ENCODE measurements around the gene PIK3C2B.

PIK3C2B gene, protein sequence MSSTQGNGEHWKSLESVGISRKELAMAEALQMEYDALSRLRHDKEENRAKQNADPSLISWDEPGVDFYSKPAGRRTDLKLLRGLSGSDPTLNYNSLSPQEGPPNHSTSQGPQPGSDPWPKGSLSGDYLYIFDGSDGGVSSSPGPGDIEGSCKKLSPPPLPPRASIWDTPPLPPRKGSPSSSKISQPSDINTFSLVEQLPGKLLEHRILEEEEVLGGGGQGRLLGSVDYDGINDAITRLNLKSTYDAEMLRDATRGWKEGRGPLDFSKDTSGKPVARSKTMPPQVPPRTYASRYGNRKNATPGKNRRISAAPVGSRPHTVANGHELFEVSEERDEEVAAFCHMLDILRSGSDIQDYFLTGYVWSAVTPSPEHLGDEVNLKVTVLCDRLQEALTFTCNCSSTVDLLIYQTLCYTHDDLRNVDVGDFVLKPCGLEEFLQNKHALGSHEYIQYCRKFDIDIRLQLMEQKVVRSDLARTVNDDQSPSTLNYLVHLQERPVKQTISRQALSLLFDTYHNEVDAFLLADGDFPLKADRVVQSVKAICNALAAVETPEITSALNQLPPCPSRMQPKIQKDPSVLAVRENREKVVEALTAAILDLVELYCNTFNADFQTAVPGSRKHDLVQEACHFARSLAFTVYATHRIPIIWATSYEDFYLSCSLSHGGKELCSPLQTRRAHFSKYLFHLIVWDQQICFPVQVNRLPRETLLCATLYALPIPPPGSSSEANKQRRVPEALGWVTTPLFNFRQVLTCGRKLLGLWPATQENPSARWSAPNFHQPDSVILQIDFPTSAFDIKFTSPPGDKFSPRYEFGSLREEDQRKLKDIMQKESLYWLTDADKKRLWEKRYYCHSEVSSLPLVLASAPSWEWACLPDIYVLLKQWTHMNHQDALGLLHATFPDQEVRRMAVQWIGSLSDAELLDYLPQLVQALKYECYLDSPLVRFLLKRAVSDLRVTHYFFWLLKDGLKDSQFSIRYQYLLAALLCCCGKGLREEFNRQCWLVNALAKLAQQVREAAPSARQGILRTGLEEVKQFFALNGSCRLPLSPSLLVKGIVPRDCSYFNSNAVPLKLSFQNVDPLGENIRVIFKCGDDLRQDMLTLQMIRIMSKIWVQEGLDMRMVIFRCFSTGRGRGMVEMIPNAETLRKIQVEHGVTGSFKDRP (N-terminal part only)

DNA sequence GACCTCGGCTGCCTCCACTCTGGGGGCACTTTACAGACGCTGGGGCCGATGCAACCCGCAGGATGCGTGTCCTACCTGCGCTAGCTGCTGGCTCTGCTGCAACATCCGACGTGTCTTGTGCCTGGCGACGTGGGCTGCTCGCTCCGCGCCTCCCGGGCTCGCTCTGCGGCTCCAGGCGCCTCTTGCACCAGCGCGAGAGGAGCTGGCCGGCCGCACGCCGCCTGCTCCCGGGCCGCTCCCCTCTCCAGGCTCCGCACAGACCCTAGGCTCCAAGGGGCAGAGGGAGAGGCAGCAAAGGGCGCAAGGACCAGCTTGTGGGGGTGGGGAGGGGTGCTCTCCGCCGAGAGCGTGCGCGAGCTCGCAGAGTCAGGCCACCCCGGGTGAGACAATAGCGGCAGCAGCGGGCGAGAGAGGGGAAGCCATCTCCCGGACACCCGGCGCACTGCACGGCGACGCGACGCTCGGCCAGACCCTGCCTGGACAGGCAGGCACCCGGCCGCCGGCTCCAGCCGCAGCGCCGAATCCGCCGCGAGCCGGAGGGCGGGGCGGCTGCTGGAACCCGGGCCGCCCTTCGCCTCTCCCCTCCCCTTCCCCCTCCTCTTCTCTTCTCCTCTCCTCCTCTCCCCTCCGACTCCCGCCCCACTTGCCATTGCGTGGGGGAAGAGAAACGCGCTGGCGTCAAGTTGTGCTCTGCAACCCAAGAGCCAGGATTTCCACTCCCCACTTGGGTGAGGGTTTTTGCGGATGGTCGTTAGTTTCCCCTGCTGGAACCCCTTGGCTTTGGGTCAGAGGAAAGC, at the start of gene PIK3C2B:
TSS of gene PIK3C2B (minus strand) at position 525 of the 797 bp plus-strand sequence. CDS start 25,003 bp downstream, outside the sequence.
- ChIA-PET CTCF (interaction anchor here (0.7 to 3.3 kb wide), 7 partner anchors 9 to 331 kb away, joined by 3 to 23 read pairs (median 7); no protein-coding TSS in a partner anchor), POLR2A (interaction anchor here (1.0 to 3.0 kb wide), 9 partner anchors 12 to 85 kb away, joined by 3 to 30 read pairs (median 4); partner anchors contain the start of gene MDM4)
- TF ChIP-seq L3MBTL2 (conservative IDR thresholded peaks at IDR 0.05) (0 out of 2 replicates have a peak, but pooled peaks have one; percentile 41), FOXA1 (IDR thresholded peaks at IDR 0.05) (no peak), ELF4 (IDR thresholded peaks at IDR 0.05) (no peak), SUZ12 (IDR thresholded peaks at IDR 0.05) (no peak), BHLHE40 (IDR thresholded peaks at IDR 0.05; ENCODE audit: borderline replicate concordance) (no peak)
- peak; percentile 92 for DNase-seq (ENCODE audit: extremely low spot score)

DNA sequence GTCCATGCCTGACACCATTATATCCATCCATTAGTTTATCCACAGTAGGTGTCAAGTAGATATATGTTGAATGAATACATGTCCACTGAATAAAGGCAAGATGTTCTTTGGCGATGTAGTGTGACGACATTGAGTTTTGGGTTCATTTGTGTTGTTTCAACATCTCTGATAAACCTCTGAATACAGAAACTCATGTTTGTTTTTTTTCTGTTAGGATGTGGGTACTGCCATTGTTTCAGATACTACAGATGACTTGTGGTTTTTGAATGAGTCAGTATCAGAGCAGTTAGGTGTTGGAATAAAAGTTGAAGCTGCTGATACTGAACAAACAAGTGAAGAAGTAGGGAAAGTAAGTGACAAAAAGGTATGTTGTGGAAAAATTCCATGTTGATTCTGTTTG, 49.7 kb upstream of the PIK3C2B start:
- no peak for TF ChIP-seq ARNT (IDR thresholded peaks at IDR 0.05)
- no peak for TF ChIP-seq FOXK2 (IDR thresholded peaks at IDR 0.05)
- TF ChIP-seq CTBP1 (IDR thresholded peaks at IDR 0.05; ENCODE audit: borderline replicate concordance): no peak
- TF ChIP-seq BHLHE40 (IDR thresholded peaks at IDR 0.05; ENCODE audit: borderline replicate concordance): no peak
- no peak for TF ChIP-seq L3MBTL2 (conservative IDR thresholded peaks at IDR 0.05)
- no peak for TF ChIP-seq FOXM1 (IDR thresholded peaks at IDR 0.05; ENCODE audit: borderline replicate concordance)
- TF ChIP-seq FOXA1 (IDR thresholded peaks at IDR 0.05): no peak
- TF ChIP-seq, protein P1, sequence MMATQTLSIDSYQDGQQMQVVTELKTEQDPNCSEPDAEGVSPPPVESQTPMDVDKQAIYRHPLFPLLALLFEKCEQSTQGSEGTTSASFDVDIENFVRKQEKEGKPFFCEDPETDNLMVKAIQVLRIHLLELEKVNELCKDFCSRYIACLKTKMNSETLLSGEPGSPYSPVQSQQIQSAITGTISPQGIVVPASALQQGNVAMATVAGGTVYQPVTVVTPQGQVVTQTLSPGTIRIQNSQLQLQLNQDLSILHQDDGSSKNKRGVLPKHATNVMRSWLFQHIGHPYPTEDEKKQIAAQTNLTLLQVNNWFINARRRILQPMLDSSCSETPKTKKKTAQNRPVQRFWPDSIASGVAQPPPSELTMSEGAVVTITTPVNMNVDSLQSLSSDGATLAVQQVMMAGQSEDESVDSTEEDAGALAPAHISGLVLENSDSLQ (IDR thresholded peaks at IDR 0.05): no peak
- TF ChIP-seq LEF1 (IDR thresholded peaks at IDR 0.05; ENCODE audit: borderline replicate concordance): no peak
- no peak for TF ChIP-seq ZNF384 (IDR thresholded peaks at IDR 0.05)
- no peak for TF ChIP-seq HDGF (IDR thresholded peaks at IDR 0.05; ENCODE audit: borderline replicate concordance)
- no peak for TF ChIP-seq NFRKB (IDR thresholded peaks at IDR 0.05)
- no peak for TF ChIP-seq SUZ12 (IDR thresholded peaks at IDR 0.05)
- TF ChIP-seq TARDBP (IDR thresholded peaks at IDR 0.05): no peak
- TF ChIP-seq SP1 (IDR thresholded peaks at IDR 0.05): no peak
- no peak for TF ChIP-seq ELF4 (IDR thresholded peaks at IDR 0.05)
- no peak for DNase-seq (ENCODE audit: extremely low spot score)
- ChIA-PET POLR2A (no interaction called here), CTCF (no interaction called here)

DNA sequence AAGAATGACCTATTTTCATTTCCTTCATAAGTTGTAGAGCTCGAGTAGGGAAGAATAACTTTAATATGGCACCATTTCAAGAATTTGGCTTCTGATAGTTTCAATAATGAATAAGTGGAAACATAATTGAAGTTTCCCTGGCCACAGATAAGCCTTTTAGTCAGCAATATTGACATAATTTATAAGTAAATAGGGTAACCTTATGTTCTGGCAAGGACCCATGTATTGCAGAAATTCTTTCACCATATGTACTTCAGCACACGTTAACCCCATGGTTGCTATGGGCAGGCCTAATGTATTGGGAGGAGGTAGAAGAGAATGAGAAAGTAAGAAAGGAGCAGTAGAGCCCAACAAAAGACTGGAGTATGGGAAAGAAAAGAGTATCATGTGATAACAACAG, 47.0 kb upstream of the PIK3C2B start:
- ChIA-PET CTCF (interaction anchor here (0.5 kb wide), 1 partner anchor 1626 kb away, joined by 3 read pairs; no protein-coding TSS in a partner anchor), POLR2A (interaction anchor here (1.6 kb wide), 1 partner anchor 26 kb away, joined by 3 read pairs; the partner anchor contains the start of gene MDM4)
- TF ChIP-seq NFRKB (IDR thresholded peaks at IDR 0.05): no peak
- no peak for TF ChIP-seq FOXM1 (IDR thresholded peaks at IDR 0.05; ENCODE audit: borderline replicate concordance)
- no peak for DNase-seq (ENCODE audit: extremely low spot score)

DNA sequence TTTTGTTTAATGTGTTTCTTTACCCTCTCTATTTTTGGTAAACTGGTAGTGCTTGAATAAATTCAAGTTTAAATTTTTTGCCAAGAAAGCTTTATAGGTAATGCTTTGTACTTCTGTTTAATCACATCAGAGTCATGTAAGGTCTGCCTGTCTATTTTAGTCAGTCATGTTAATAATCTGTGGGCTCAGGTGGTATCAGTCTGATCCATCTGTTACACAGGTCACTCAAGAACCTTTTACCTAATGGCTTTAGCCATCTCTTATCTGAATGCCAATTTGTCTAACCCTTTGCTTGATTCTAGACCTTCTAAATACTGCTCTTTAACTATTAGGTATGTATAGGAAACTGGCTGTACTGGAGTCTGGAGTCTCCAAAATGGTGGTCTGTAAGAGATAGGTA, 38.2 kb upstream of the PIK3C2B start:
- TF ChIP-seq NFRKB (IDR thresholded peaks at IDR 0.05) (no peak), FOXM1 (IDR thresholded peaks at IDR 0.05; ENCODE audit: borderline replicate concordance) (no peak), ELF4 (IDR thresholded peaks at IDR 0.05) (no peak), SP1 (IDR thresholded peaks at IDR 0.05) (no peak), L3MBTL2 (conservative IDR thresholded peaks at IDR 0.05) (no peak), ZNF384 (IDR thresholded peaks at IDR 0.05) (no peak), LEF1 (IDR thresholded peaks at IDR 0.05; ENCODE audit: borderline replicate concordance) (no peak), ARNT (IDR thresholded peaks at IDR 0.05) (no peak), TARDBP (IDR thresholded peaks at IDR 0.05) (no peak), FOXA1 (IDR thresholded peaks at IDR 0.05) (no peak)
- TF ChIP-seq, protein P1 (IDR thresholded peaks at IDR 0.05): no peak
- CTCF ChIA-PET: no interaction called here

DNA sequence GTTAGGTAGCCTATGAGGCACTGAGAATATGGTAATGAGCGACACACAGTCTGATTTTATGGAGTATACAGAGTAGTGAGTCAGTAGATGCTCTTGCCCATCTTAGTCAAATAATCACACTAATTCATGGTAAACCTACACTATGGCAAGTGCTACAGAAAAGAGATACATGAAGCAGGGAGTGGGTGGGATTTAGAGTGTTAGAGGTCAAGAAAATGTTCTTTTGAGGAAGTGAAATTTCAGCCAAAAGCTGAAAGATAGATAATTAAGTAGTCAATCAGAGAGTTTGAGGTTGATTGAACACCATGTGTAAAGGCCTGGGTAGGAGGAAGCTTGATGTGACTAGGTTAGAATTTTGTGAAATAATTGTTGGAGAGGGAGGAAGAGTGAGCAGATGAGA, 36.3 kb upstream of the PIK3C2B start:
- DNase-seq (ENCODE audit: extremely low spot score): no peak
- ChIA-PET CTCF (interaction anchor here (1.0 kb wide), 1 partner anchor 276 kb away, joined by 3 read pairs; no protein-coding TSS in a partner anchor), POLR2A (interaction anchor here (1.8 kb wide), 1 partner anchor 15 kb away, joined by 7 read pairs; the partner anchor contains the start of gene MDM4)
- TF ChIP-seq LEF1 (IDR thresholded peaks at IDR 0.05; ENCODE audit: borderline replicate concordance): no peak
- no peak for TF ChIP-seq HDGF (IDR thresholded peaks at IDR 0.05; ENCODE audit: borderline replicate concordance)
- no peak for TF ChIP-seq L3MBTL2 (conservative IDR thresholded peaks at IDR 0.05)
- no peak for TF ChIP-seq ARNT (IDR thresholded peaks at IDR 0.05)
- TF ChIP-seq SUZ12 (IDR thresholded peaks at IDR 0.05): no peak
- TF ChIP-seq NFRKB (IDR thresholded peaks at IDR 0.05): no peak
- no peak for TF ChIP-seq ELF4 (IDR thresholded peaks at IDR 0.05)
- no peak for TF ChIP-seq FOXK2 (IDR thresholded peaks at IDR 0.05)
- no peak for TF ChIP-seq BHLHE40 (IDR thresholded peaks at IDR 0.05; ENCODE audit: borderline replicate concordance)
- TF ChIP-seq FOXM1 (IDR thresholded peaks at IDR 0.05; ENCODE audit: borderline replicate concordance): no peak
- TF ChIP-seq SP1 (IDR thresholded peaks at IDR 0.05): no peak
- TF ChIP-seq, protein P1 (IDR thresholded peaks at IDR 0.05): no peak
- no peak for TF ChIP-seq CTBP1 (IDR thresholded peaks at IDR 0.05; ENCODE audit: borderline replicate concordance)
- TF ChIP-seq ZNF384 (IDR thresholded peaks at IDR 0.05): no peak
- no peak for TF ChIP-seq TARDBP (IDR thresholded peaks at IDR 0.05)
- no peak for TF ChIP-seq FOXA1 (IDR thresholded peaks at IDR 0.05)

More for the DNA sequence above, 38.2 kb upstream of the PIK3C2B start:
- POLR2A ChIA-PET: interaction anchor here (1.0 kb wide), 1 partner anchor 17 kb away, joined by 3 read pairs; the partner anchor contains the start of gene MDM4
- DNase-seq (ENCODE audit: extremely low spot score): no peak
